HepG2 (cell line): ENCODE data around the gene POLRMT. TPM values are rescaled to one million over a fixed set of nuclear protein-coding genes. Genes with fewer than 3 reads are reported as not detected.

Source experiments
- CBX2 ChIP-seq, 2 experiments: fragments of 200-600 bp in 1 of 2; sonication (generic); formaldehyde crosslinking in 1 of 2; IDR thresholded peaks; 2 replicates each; pipeline versions ENCODE4 v1.7.0 to v1.8.1; 2018 to 2022; ENCODE audit warnings: low read depth in 2 of 2, low read length in 1 of 2, mild to moderate bottlenecking in 1 of 2, missing genetic modification reagents in 1 of 2
- EED ChIP-seq: sonication (generic); formaldehyde crosslinking; IDR thresholded peaks from 2 replicates; pipeline ENCODE4 v1.5.0; 2020; ENCODE audit warnings: mild to moderate bottlenecking, missing genetic modification reagents
- ETS1 ChIP-seq: sonication (generic); formaldehyde crosslinking; IDR thresholded peaks from 2 replicates; pipeline ENCODE4 v1.4.0; 2020; ENCODE audit warnings: missing genetic modification reagents
- ETV5 ChIP-seq: IDR thresholded peaks from 2 replicates; pipeline ENCODE4 v1.6.1; 2018; ENCODE audit warnings: missing biosample characterization, missing genetic modification reagents, inconsistent platforms, borderline replicate concordance
- HOXA7 ChIP-seq: sonication (generic); formaldehyde crosslinking; IDR thresholded peaks from 2 replicates; pipeline ENCODE4 v1.8.1; 2022; ENCODE audit warnings: mild to moderate bottlenecking, missing genetic modification reagents, moderate library complexity
- KLF11 ChIP-seq: IDR thresholded peaks from 2 replicates; pipeline ENCODE4 v1.6.1; 2016; ENCODE audit warnings: missing compliant biosample characterization
- KMT2B ChIP-seq: IDR thresholded peaks from 2 replicates; pipeline ENCODE4 v1.6.1; 2016; ENCODE audit warnings: missing genetic modification reagents, missing compliant biosample characterization
- MTERF4 ChIP-seq: sonication (generic); formaldehyde crosslinking; IDR thresholded peaks from 2 replicates; pipeline ENCODE4 v1.8.0; 2023; ENCODE audit warnings: mild to moderate bottlenecking, missing genetic modification reagents
- NBN ChIP-seq: fragments of 450-650 bp; conservative IDR thresholded peaks from 2 replicates; pipeline ENCODE4 v1.6.1; 2017
- POGZ ChIP-seq: sonication (generic); formaldehyde crosslinking; IDR thresholded peaks from 2 replicates; pipeline ENCODE4 v1.4.0; 2020; ENCODE audit warnings: mild to moderate bottlenecking, missing genetic modification reagents
- SIN3B ChIP-seq: fragments of 150-350 bp; IDR thresholded peaks from 2 replicates; pipeline ENCODE4 v1.6.1; 2014; ENCODE audit warnings: low read length
- SP1 ChIP-seq, 2 experiments: fragments of 450-650 bp in 1 of 2; sonication (generic) in 1 of 2; formaldehyde crosslinking in 1 of 2; IDR thresholded peaks; 2 replicates each; pipeline versions ENCODE4 v1.4.0 to v1.6.1; 2016 to 2020; ENCODE audit warnings: missing genetic modification reagents in 1 of 2
- SPEN ChIP-seq: sonication (generic); formaldehyde crosslinking; IDR thresholded peaks from 2 replicates; pipeline ENCODE4 v1.5.1; 2020; ENCODE audit warnings: low read depth, mild to moderate bottlenecking, missing genetic modification reagents
- XBP1 ChIP-seq: sonication (generic); formaldehyde crosslinking; IDR thresholded peaks from 2 replicates; pipeline ENCODE4 v1.5.0; 2020; ENCODE audit warnings: missing genetic modification reagents
- ZBTB10 ChIP-seq: sonication (generic); formaldehyde crosslinking; IDR thresholded peaks from 2 replicates; pipeline ENCODE4 v1.4.0; 2020; ENCODE audit warnings: missing genetic modification reagents, borderline replicate concordance
- ZBTB8A ChIP-seq: sonication (generic); formaldehyde crosslinking; IDR thresholded peaks from 2 replicates; pipeline ENCODE4 v1.4.0; 2020; ENCODE audit warnings: mild to moderate bottlenecking, low read depth, missing genetic modification reagents, borderline replicate concordance
- ZNF138 ChIP-seq: sonication (generic); formaldehyde crosslinking; IDR thresholded peaks from 2 replicates; pipeline ENCODE4 v1.5.0; 2020; ENCODE audit warnings: mild to moderate bottlenecking, low read depth, missing genetic modification reagents
- ZNF276 ChIP-seq: sonication (generic); formaldehyde crosslinking; IDR thresholded peaks from 2 replicates; pipeline ENCODE4 v1.4.0; 2020; ENCODE audit warnings: mild to moderate bottlenecking, low read depth, missing genetic modification reagents
- ZNF576 ChIP-seq: sonication (generic); formaldehyde crosslinking; IDR thresholded peaks from 2 replicates; pipeline ENCODE4 v1.4.0; 2020; ENCODE audit warnings: mild to moderate bottlenecking, missing genetic modification reagents
- ZNF644 ChIP-seq: IDR thresholded peaks from 2 replicates; pipeline ENCODE4 v1.6.1; 2016; ENCODE audit warnings: low read depth
- ZNF670 ChIP-seq: sonication (generic); formaldehyde crosslinking; IDR thresholded peaks from 2 replicates; pipeline ENCODE4 v1.8.0; 2022; ENCODE audit warnings: mild to moderate bottlenecking, missing genetic modification reagents, borderline replicate concordance
- ZNF761 ChIP-seq: sonication (generic); formaldehyde crosslinking; conservative IDR thresholded peaks from 2 replicates; pipeline ENCODE4 v1.4.0; 2020; ENCODE audit warnings: mild to moderate bottlenecking, missing genetic modification reagents
- polyA plus RNA-seq, 8 experiments: library from polyadenylated mRNA; depleted of rRNA in 3 of 8; stranded (reverse) in 7 of 8; unstranded in 1 of 8; fragments of >200 nt; fragmentation: Illumina TruSeq in 4 of 8; extraction: Trizol in 4 of 8; gene quantifications; 2 replicates each; pipeline versions ENCODE4 v1.2.1 to v1.2.3, GENCODE V29; 2011 to 2016; ENCODE audit warnings: low read depth in 4 of 8, missing spikeins in 1 of 8, mixed read lengths in 1 of 8; ENCODE audit not compliant: insufficient read depth in 1 of 8
- total RNA-seq, 5 experiments: library from RNA; depleted of rRNA; stranded (reverse); fragments of >200 nt; fragmentation: Illumina TruSeq; extraction: Trizol; gene quantifications; 2 replicates each; pipeline ENCODE4 v1.2.3, GENCODE V29; 2016; ENCODE audit warnings: low read depth in 1 of 5

The POLRMT gene
- total and polyA plus RNA-seq, 2 of the 13 experiments (the other 11 are each of a cell fraction or from before 2014, with no cell fraction given): 78.0 to 101 TPM

- TF ChIP-seq ETS1 (CRISPR knock-in tag) (no peak), ETV5 (CRISPR knock-in tag) (peak; percentile 7; the same call in 1 of the 2 replicates), ZNF644 (CRISPR knock-in tag) (no peak), ZNF138 (CRISPR knock-in tag) (no peak; the same call in 1 of the 2 replicates), CBX2 (IDR thresholded peaks at IDR 0.05; ENCODE audit: low read depth, low read length) (no peak), CBX2 (CRISPR knock-in tag; IDR thresholded peaks at IDR 0.05; ENCODE audit: low read depth) (no peak), ZNF670 (no peak), HOXA7 (CRISPR knock-in tag) (no peak), KLF11 (no peak), XBP1 (CRISPR knock-in tag) (no peak), SIN3B (no peak), SPEN (CRISPR knock-in tag) (peak; percentile 91), SP1 (IDR thresholded peaks at IDR 0.05) (no peak), SP1 (CRISPR knock-in tag; IDR thresholded peaks at IDR 0.05) (peak; percentile 83), POGZ (CRISPR knock-in tag) (0 out of 2 replicates have a peak, but pooled peaks have one; percentile 20), ZNF576 (CRISPR knock-in tag) (no peak), MTERF4 (CRISPR knock-in tag) (no peak), ZBTB10 (CRISPR knock-in tag) (no peak), KMT2B (CRISPR knock-in tag) (no peak), EED (0 out of 2 replicates have a peak, but pooled peaks have one; percentile 39), ZNF761 (no peak), ZNF276 (no peak), NBN (no peak), ZBTB8A (CRISPR knock-in tag) (no peak)
Measured at GRCh38 chr19:662962-663681, 29.8 kb upstream of the POLRMT start, which contains the start of gene RNF126 (continued).
